Psoas muscle (tissue), 8 donors: ENCODE measurements around the gene IL1RL1. TPM values are rescaled to one million over a fixed set of nuclear protein-coding genes. Genes with fewer than 3 reads are reported as not detected.

Experiments
- ATAC-seq, 4 donors: fragments of 200-7000 bp; cut with Tn5 transposase; one replicate each; pipeline ENCODE4 v1.9.1; 2020; ENCODE audit warnings: moderate library complexity in 3 of 4, mild to moderate bottlenecking in 2 of 4
- DNase-seq, 2 donors: peaks; one replicate each; pipeline ENCODE4 v3.0.0-alpha.2; 2020
- H3K27ac ChIP-seq: fragments of 200-600 bp; one replicate; pipeline ENCODE4 v1.8.0; 2022
- H3K27me3 ChIP-seq, 3 donors: fragments of 200-600 bp in 1 of 3; one replicate each; pipeline versions ENCODE4 v1.6.1 to v1.8.0; 2013 to 2022; ENCODE audit warnings: low read length in 2 of 3, mild to moderate bottlenecking in 2 of 3, moderate library complexity in 1 of 3; ENCODE audit not compliant: insufficient read depth in 3 of 3
- H3K36me3 ChIP-seq, 2 donors: fragments of 200-600 bp in 1 of 2; one replicate each; pipeline versions ENCODE4 v1.6.1 to v1.8.0; 2013 to 2022; ENCODE audit warnings: low read depth in 1 of 2, mild to moderate bottlenecking in 1 of 2, moderate library complexity in 1 of 2; ENCODE audit not compliant: insufficient read depth in 1 of 2
- H3K4me1 ChIP-seq: fragments of 200-600 bp; one replicate; pipeline ENCODE4 v1.8.0; 2022
- H3K4me3 ChIP-seq: fragments of 200-600 bp; one replicate; pipeline ENCODE4 v1.8.0; 2022; ENCODE audit warnings: mild to moderate bottlenecking
- H3K9me3 ChIP-seq: fragments of 200-600 bp; one replicate; pipeline ENCODE4 v1.8.0; 2022
- WGBS, 3 donors: extraction: QIAGEN DNeasy Blood & Tissue Kit; methylation state at CpG; one replicate each; pipeline versions ENCODE4 v1.1.6 to v1.1.7; 2013; 5-methylcytosine and 5-hydroxymethylcytosine counted together
- intact Hi-C, 2 donors: fragments of 100-400 bp; cut with DNase I; formaldehyde crosslinking; loops; one replicate each; pipeline versions ENCODE4 v1.11.0 to v1.14.2; 2022
- polyA plus RNA-seq, 3 donors: library from polyadenylated mRNA; stranded (reverse); fragments of 200-250 nt; gene quantifications; one replicate each; pipeline ENCODE4 v1.2.3, GENCODE V29; 2013
- total RNA-seq, 4 donors: library from RNA; stranded (reverse); fragmentation: NEBNext Ultra II Directional in 2 of 4; extraction: Animal tissue kit (Norgen Biotek cat#: 25700) in 2 of 4; gene quantifications; one replicate each; pipeline versions ENCODE4 v1.2.1 to v1.2.4, GENCODE V29; 2021 to 2023
- TF ChIP-seq, protein P1 (sequence below): fragments of 200-600 bp; IDR thresholded peaks from one replicate; pipeline ENCODE4 v1.8.0; 2022; ENCODE audit warnings: antibody characterized with exemption
- donor health status: healthy with polysubstance abuse.
- donor health status: DM: no; HTN: no; CAD: no; lungs with moderate emphysema.
- donor health status: Bipolar disorder and iron deficiency.
- donor health status: healthy.
- donor health status: DM: yes; HTN: yes; CAD: no.
- donor health status: DM: no; HTN: no; CAD: no.
- donor health status: DM: no; HTN: no; CAD: no.
- donor health status: DM: yes; HTN: yes; CAD: no.

The IL1RL1 gene
- total and polyA plus RNA-seq, 7 donors = 0.43 to 13.1 (median 2.9) TPM

DNA sequence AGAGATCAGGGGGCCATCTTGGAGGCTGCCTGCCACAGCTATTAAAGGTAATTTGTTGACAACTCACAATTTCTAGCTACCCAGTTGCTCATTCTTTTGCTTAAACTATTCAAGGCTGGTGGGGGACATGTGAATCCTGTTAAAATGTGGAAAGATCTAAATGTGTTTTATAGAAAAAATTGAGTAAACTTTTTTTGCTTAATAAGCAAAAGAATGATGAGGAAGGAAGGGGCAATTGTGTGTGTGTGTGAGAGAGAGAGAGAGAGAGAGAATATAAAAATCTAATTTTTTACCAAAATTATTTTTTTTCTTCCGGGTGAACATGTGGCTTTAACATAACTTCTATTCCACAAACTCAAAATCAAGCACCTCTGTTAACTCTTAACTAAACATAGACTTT, 5.2 kb upstream of the IL1RL1 start:
- Histone ChIP-seq H3K4me3 (no peak overlapping the region), H3K4me1 (no peaks in the 10 kb centered on the region), H3K27ac (no peak overlapping the region), H3K36me3 (no peaks in the 10 kb centered on the region), H3K27me3 (peaks cover 0 to 7% (median 0%) of the 10 kb centered on the region in 3 donors), H3K9me3 (no peaks in the 10 kb centered on the region)
- DNase-seq (no peak), ATAC-seq (no peak)
- TF ChIP-seq, protein P1, sequence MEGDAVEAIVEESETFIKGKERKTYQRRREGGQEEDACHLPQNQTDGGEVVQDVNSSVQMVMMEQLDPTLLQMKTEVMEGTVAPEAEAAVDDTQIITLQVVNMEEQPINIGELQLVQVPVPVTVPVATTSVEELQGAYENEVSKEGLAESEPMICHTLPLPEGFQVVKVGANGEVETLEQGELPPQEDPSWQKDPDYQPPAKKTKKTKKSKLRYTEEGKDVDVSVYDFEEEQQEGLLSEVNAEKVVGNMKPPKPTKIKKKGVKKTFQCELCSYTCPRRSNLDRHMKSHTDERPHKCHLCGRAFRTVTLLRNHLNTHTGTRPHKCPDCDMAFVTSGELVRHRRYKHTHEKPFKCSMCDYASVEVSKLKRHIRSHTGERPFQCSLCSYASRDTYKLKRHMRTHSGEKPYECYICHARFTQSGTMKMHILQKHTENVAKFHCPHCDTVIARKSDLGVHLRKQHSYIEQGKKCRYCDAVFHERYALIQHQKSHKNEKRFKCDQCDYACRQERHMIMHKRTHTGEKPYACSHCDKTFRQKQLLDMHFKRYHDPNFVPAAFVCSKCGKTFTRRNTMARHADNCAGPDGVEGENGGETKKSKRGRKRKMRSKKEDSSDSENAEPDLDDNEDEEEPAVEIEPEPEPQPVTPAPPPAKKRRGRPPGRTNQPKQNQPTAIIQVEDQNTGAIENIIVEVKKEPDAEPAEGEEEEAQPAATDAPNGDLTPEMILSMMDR = no peak
- intact Hi-C loops = no loop called here
- WGBS, 3 donors = 75 to 89% (median 86%) methylated on average over 1 of the region's 1 CpG

DNA sequence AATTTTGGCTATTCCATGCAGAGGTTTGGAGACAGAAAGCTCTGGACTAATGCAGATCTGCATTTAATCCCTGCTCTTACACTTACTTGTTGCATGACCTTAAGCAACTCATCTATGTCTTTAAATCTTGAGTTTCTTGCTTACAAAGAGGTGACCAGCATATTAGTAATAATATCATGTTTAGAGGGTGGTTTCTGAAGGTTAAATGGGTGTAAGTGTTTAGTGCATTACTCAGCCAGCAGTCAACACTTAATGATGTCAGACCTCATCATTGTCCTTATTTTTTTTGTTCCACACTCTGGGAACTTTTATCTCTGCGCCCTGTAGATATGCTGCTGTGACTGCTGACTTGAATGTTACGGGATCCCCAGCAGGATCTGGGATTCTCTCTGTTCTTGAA, 1.7 kb downstream of the IL1RL1 start:
- Histone ChIP-seq H3K9me3 (no peaks in the 10 kb centered on the region), H3K27me3 (no peaks in the 10 kb centered on the region), H3K36me3 (no peaks in the 10 kb centered on the region), H3K27ac (no peak overlapping the region), H3K4me1 (no peaks in the 10 kb centered on the region), H3K4me3 (no peak overlapping the region)
- no peak for ATAC-seq
- TF ChIP-seq, protein P1 = no peak
- DNase-seq = no peak
- WGBS, 3 donors = 88 to 96% (median 95%) methylated on average over 2 of the region's 2 CpGs
- intact Hi-C loops = no loop called here

DNA sequence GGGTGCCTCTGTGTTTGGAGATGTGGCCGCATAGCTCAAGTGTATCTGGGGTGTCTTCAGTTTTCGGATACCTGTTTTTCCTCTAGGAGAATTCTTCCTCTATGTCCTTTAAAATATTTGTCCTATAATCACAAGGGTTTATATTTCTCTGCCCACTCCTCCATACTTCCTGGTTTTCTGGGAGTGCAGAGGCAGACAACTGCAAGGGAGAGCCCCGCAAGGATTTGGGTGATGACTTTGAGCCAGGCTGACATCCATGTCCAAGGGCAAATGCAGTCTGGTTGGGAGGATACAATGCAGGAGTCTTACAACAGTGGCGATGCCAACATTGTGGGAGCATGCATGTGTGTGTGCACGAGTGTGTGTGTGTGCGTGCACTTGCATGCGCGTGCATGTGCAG, 2.1 kb downstream of the IL1RL1 start:
- Histone ChIP-seq H3K27me3 (no peaks in the 10 kb centered on the region), H3K9me3 (no peaks in the 10 kb centered on the region), H3K36me3 (no peaks in the 10 kb centered on the region), H3K4me3 (no peak overlapping the region), H3K27ac (no peak overlapping the region), H3K4me1 (no peaks in the 10 kb centered on the region)
- TF ChIP-seq, protein P1 = no peak
- ATAC-seq (no peak), DNase-seq (no peak)
- 84 to 96% (median 90%) methylated on average over 8 of the region's 8 CpGs for WGBS, 3 donors
- intact Hi-C loops = no loop called here

DNA sequence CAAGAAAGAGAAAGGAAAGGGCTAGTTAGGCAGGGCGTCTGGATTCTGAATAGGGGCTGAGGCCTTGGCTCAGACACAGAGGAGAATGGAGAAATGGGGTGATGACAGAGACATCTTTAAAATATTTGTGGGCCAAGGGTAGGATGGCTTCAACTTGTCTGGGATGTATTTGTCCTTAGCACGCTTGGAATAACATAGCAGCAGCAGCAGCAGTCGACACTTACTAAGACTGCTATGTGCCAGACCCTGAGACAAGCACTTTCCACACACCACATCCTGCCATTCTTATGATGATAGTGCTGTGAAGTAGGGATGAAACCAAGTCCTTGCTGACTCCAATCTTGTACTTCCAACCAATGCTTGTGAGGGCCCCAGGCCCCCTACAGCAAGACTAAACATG, 2.6 kb downstream of the IL1RL1 start:
- H3K27me3 ChIP-seq = no peaks in the 10 kb centered on the region
- no peak overlapping the region for H3K4me3 ChIP-seq
- intact Hi-C loops = no loop called here
- no peak overlapping the region for H3K27ac ChIP-seq
- DNase-seq (no peak), ATAC-seq (no peak)
- WGBS, 3 donors = 89 to 91% (median 90%) methylated on average over 3 of the region's 3 CpGs
- no peaks in the 10 kb centered on the region for H3K36me3 ChIP-seq
- no peaks in the 10 kb centered on the region for H3K4me1 ChIP-seq
- TF ChIP-seq, protein P1 = no peak
- no peaks in the 10 kb centered on the region for H3K9me3 ChIP-seq

DNA sequence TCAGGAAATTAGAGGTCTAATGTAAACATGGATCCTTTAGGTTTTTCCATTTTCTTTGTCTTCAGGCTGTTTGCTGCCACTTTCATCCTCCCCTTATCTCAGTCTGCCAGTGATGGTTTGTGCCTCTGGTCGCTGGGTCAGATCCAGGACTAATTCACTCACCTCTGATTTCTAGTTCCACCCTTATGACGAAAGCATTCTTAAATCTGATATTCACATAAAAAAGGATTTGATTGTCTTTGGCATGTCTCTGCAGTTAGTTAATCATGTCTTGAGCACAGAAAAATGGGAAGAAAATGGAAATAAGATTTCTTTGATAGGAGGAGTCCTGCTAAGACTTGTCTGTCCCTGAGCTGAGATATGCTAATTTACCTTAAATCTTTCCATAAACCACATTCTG, 4.6 kb downstream of the IL1RL1 start:
- 77 to 84% (median 80%) methylated on average over 2 of the region's 2 CpGs for WGBS, 3 donors
- intact Hi-C loops = no loop called here

More for the DNA sequence above, 4.6 kb downstream of the IL1RL1 start:
- H3K27ac ChIP-seq = no peak overlapping the region
- H3K9me3 ChIP-seq = no peaks in the 10 kb centered on the region
- H3K4me1 ChIP-seq = no peaks in the 10 kb centered on the region
- TF ChIP-seq, protein P1 = no peak
- DNase-seq (no peak), ATAC-seq (no peak)
- no peaks in the 10 kb centered on the region for H3K36me3 ChIP-seq
- H3K4me3 ChIP-seq = no peak overlapping the region
- H3K27me3 ChIP-seq = no peaks in the 10 kb centered on the region
